Caco-2 (cell line): ENCODE results near the gene ATG4C. TPM values are rescaled to one million over a fixed set of nuclear protein-coding genes. Genes with fewer than 3 reads are reported as not detected.
"Not testable (repeated sequence)": the region's sequence is repeated elsewhere in the genome, so short reads cannot be mapped to it uniquely, and the experiment has no call there.

Experiments
- BruUV-seq: library from RNA; stranded (reverse); fragments of 400-500 nt; replicated peaks from 2 replicates; lab custom pipeline; 2021; lab: Mats Ljungman, UMichigan
- CTCF ChIA-PET: fragments of 300-600 bp; sonication (Branson Sonifier 250); formaldehyde crosslinking; loops from one replicate; lab custom pipeline; 2022; ENCODE audit warnings: antibody characterized with exemption; lab: Charles Lee
- POLR2A ChIA-PET: fragments of 300-600 bp; sonication (Branson Sonifier 250); formaldehyde crosslinking; loops from one replicate; lab custom pipeline; 2022; ENCODE audit warnings: antibody characterized with exemption; lab: Charles Lee
- DNase-seq, 2 experiments: peaks; one replicate each; pipeline versions ENCODE4 v3.0.0 to v3.0.0-alpha.2; 2020 to 2022
- H3K27me3 ChIP-seq: replicated peaks from 2 replicates; pipeline ENCODE4 v1.6.0; 2011; ENCODE audit warnings: low read length; ENCODE audit not compliant: control insufficient read depth, insufficient read depth
- H3K36me3 ChIP-seq: 2 replicates; pipeline ENCODE4 v1.5.1; 2011; ENCODE audit warnings: low read length; ENCODE audit not compliant: control insufficient read depth, insufficient read depth
- H3K4me1 ChIP-seq: fragments of 250-450 bp; sonication (Bioruptor Pico); 2 replicates; pipeline ENCODE4 v1.5.1; 2020; ENCODE audit warnings: mild to moderate bottlenecking
- H3K4me3 ChIP-seq: 2 replicates; pipeline ENCODE4 v1.5.1; 2011; ENCODE audit warnings: low read depth, mild to moderate bottlenecking, control low read depth, low read length
- H3K9me3 ChIP-seq: fragments of 250-450 bp; sonication (Bioruptor Pico); 2 replicates; pipeline ENCODE4 v1.5.1; 2020; ENCODE audit warnings: mild to moderate bottlenecking, moderate library complexity
- H3K27ac Mint-ChIP-seq: one replicate; pipeline ENCODE4 v1.8.0; 2022; ENCODE audit warnings: mixed read lengths; ENCODE audit not compliant: unreplicated experiment
- H3K27me3 Mint-ChIP-seq: one replicate; pipeline ENCODE4 v1.8.0; 2022; ENCODE audit warnings: mixed read lengths; ENCODE audit not compliant: insufficient read depth, unreplicated experiment
- H3K36me3 Mint-ChIP-seq: one replicate; pipeline ENCODE4 v1.8.0; 2022; ENCODE audit warnings: mild to moderate bottlenecking, mixed read lengths; ENCODE audit not compliant: insufficient read depth, unreplicated experiment
- H3K4me1 Mint-ChIP-seq: one replicate; pipeline ENCODE4 v1.8.0; 2022; ENCODE audit warnings: low read depth, mixed read lengths; ENCODE audit not compliant: unreplicated experiment
- H3K4me3 Mint-ChIP-seq: one replicate; pipeline ENCODE4 v1.8.0; 2022; ENCODE audit warnings: mild to moderate bottlenecking, moderate library complexity, mixed read lengths; ENCODE audit not compliant: unreplicated experiment
- H3K9me3 Mint-ChIP-seq: one replicate; pipeline ENCODE4 v1.8.0; 2022; ENCODE audit warnings: mixed read lengths; ENCODE audit not compliant: unreplicated experiment
- CTCF ChIP-seq, 2 experiments: fragments of 200-600 bp in 1 of 2; IDR thresholded peaks; 1 replicate in 1 of 2; 2 replicates in 1 of 2; pipeline versions ENCODE4 v1.5.1 to v1.8.0; 2011 to 2022; ENCODE audit warnings: antibody characterized with exemption in 1 of 2, control low read depth in 1 of 2, inconsistent platforms in 1 of 2, low read depth in 1 of 2, low read length in 1 of 2, mild to moderate bottlenecking in 1 of 2, moderate library complexity in 1 of 2; ENCODE audit not compliant: insufficient read depth in 1 of 2, severe bottlenecking in 1 of 2, unreplicated experiment in 1 of 2
- intact Hi-C: fragments of 100-400 bp; cut with micrococcal nuclease; formaldehyde crosslinking; loops from one replicate; pipeline ENCODE4 v1.10.0; 2022; ENCODE audit not compliant: unreplicated experiment
- total RNA-seq: library from RNA; stranded (reverse); gene quantifications from 2 replicates; pipeline ENCODE4 v1.2.3, GENCODE V29; 2022

The ATG4C gene
- total RNA-seq, 1 experiment from 2014 or later, result 7.4 TPM

DNA sequence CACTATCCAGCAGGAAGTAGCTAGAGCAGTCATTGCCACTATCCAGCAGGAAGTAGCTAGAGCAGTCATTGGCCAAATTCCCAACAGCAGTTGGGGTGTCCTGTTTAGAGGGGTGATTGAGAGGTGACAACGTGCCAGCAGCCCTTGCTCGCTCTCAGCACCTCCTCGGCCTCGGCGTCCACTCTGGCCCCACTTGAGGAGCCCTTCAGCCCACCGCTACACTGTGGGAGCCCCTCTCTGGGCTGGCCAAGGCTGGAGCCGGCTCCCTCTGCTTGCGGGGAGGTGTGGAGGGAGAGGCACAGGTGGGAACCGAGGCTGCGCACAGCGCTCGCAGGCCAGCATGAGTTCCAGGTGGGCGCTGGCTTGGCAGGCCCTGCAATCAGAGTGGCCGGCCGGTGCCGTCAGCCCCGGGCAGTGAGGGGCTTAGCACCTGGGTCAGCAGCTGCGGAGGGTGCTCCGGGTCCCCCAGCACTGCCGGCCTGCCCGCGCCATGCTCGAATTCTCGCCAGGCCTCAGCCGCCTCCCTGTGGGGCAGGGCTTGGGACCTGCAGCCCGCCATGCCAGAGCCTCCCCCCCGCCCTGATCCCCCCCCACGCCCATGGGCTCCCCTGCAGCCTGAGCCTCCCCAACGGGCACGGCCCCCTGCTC lies 22.6 kb upstream of the ATG4C start:
- POLR2A ChIA-PET, H3K36me3 ChIP-seq, H3K4me3 ChIP-seq, H3K27me3 Mint-ChIP-seq, H3K9me3 Mint-ChIP-seq, H3K36me3 Mint-ChIP-seq, H3K4me3 Mint-ChIP-seq, H3K9me3 ChIP-seq, BruUV-seq, DNase-seq, H3K27me3 ChIP-seq: not testable (repeated sequence)
- H3K4me1 ChIP-seq, result peaks cover 15% of the 10 kb centered on the region
- Mint-ChIP-seq H3K27ac (peak overlapping the region; percentile 69), H3K4me1 (peaks cover 15% of the 10 kb centered on the region)
- intact Hi-C loops, result loop anchor here (2.0 kb wide), 1 partner anchor 17 kb away; no protein-coding TSS in a partner anchor
- CTCF ChIA-PET, result interaction anchor here (0.6 kb wide), 1 partner anchor 562 kb away, joined by 4 read pairs; no protein-coding TSS in a partner anchor

DNA sequence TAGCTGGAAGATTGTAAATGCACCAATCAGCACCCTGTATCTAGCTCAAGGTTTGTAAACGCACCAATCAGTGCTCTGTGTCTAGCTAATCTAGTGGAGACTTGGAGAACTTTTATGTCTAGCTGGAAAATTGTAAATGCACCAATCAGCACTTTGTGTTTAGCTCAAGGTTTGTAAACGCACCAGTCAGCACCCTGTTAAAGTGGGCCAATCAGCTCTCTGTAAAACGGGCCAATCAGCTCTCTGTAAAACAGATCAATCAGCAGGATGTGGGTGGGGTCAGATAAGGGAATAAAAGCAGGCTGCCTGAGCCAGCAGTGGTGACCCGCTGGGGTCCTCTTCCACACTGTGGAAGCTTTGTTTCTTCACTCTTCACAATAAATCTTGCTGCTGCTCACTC lies 21.9 kb upstream of the ATG4C start:
- H3K27me3 Mint-ChIP-seq, H3K4me3 Mint-ChIP-seq, intact Hi-C loops, H3K4me3 ChIP-seq, POLR2A ChIA-PET, H3K9me3 Mint-ChIP-seq, H3K9me3 ChIP-seq, H3K27ac Mint-ChIP-seq, H3K36me3 ChIP-seq, BruUV-seq, H3K36me3 Mint-ChIP-seq, H3K27me3 ChIP-seq, DNase-seq: not testable (repeated sequence)
- H3K4me1 Mint-ChIP-seq, result peaks cover 15% of the 10 kb centered on the region
- CTCF ChIA-PET, result interaction anchor here (0.6 kb wide), 1 partner anchor 561 kb away, joined by 4 read pairs; no protein-coding TSS in a partner anchor
- peaks cover 15% of the 10 kb centered on the region for H3K4me1 ChIP-seq

- Mint-ChIP-seq H3K36me3 (no peaks in the 10 kb centered on the region), H3K4me1 (peaks cover 7% of the 10 kb centered on the region), H3K27ac (peak overlapping the region; percentile 42), H3K27me3 (no peaks in the 10 kb centered on the region), H3K9me3 (no peaks in the 10 kb centered on the region), H3K4me3 (no peak overlapping the region)
- no peak for TF ChIP-seq CTCF (IDR thresholded peaks at IDR 0.05; ENCODE audit: insufficient read depth in 1 of 2, low read depth in 1 of 2, low read length in 1 of 2, severe bottlenecking in 1 of 2, unreplicated experiment in 1 of 2)
- H3K36me3 ChIP-seq, result no peaks in the 10 kb centered on the region
- no peak overlapping the region for H3K4me3 ChIP-seq
- H3K4me1 ChIP-seq, result peaks cover 3% of the 10 kb centered on the region
- no peak for DNase-seq
- no peaks in the 10 kb centered on the region for H3K27me3 ChIP-seq
- no TSS peak for BruUV-seq
- no peaks in the 10 kb centered on the region; the same call in 1 of the 2 replicates for H3K9me3 ChIP-seq
- ChIA-PET POLR2A (no interaction called here), CTCF (interaction anchor here (0.6 kb wide), 1 partner anchor 557 kb away, joined by 10 read pairs; no protein-coding TSS in a partner anchor)
- intact Hi-C loops, result no loop called here
Measured at GRCh38 chr1:62765981-62766380, 18.0 kb upstream of the ATG4C start.

DNA sequence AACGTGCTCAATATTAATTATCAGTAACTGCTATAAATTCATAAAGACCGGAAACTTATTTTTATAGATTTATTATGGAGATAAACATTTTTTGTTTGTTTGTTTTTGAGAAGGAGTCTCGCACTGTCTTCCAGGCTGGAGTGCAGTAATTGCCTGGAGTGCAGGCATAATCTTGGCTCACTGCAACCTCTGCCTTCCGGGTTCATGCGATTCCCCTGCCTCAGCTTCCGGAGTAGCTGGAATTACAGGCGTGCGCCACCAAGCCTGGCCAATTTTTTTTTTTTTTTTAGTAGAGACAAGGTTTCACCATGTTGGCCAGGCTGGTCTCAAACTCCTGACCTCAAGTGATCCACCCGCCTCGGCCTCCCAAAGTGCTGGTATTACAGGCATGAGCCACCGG lies 15.4 kb upstream of the ATG4C start:
- H3K4me3 Mint-ChIP-seq, H3K27ac Mint-ChIP-seq, H3K36me3 ChIP-seq, H3K4me1 Mint-ChIP-seq, POLR2A ChIA-PET, H3K4me3 ChIP-seq, DNase-seq, H3K9me3 Mint-ChIP-seq, H3K36me3 Mint-ChIP-seq, CTCF ChIA-PET, H3K27me3 Mint-ChIP-seq, intact Hi-C loops, BruUV-seq, H3K4me1 ChIP-seq, H3K27me3 ChIP-seq, H3K9me3 ChIP-seq: not testable (repeated sequence)
